ACC112 (cell line): ENCODE data around the gene GSG1L.

ENCODE experiments used
- H2AFZ ChIP-seq: fragments of 200-600 bp; sonication (generic); one replicate; pipeline ENCODE4 v1.6.0; 2017; ENCODE audit warnings: antibody characterized with exemption, low read length; ENCODE audit not compliant: unreplicated experiment
- H3K27ac ChIP-seq: fragments of 200-600 bp; sonication (generic); 2 replicates; pipeline ENCODE4 v1.5.1; 2014; ENCODE audit warnings: low read depth, mild to moderate bottlenecking, antibody characterized with exemption, low read length, moderate library complexity
- H3K27me3 ChIP-seq: fragments of 200-600 bp; sonication (generic); 2 replicates; pipeline ENCODE4 v1.6.1; 2014; ENCODE audit warnings: mild to moderate bottlenecking, antibody characterized with exemption, low read length, moderate library complexity, mixed read lengths; ENCODE audit not compliant: insufficient read depth
- H3K36me3 ChIP-seq: fragments of 200-600 bp; sonication (generic); 2 replicates; pipeline ENCODE4 v1.6.1; 2016; ENCODE audit warnings: mild to moderate bottlenecking, antibody characterized with exemption, low read length, moderate library complexity, mixed read lengths; ENCODE audit not compliant: insufficient read depth
- H3K4me1 ChIP-seq: fragments of 200-600 bp; sonication (generic); one replicate; pipeline ENCODE4 v1.6.1; 2016; ENCODE audit warnings: low read length, mixed read lengths; ENCODE audit not compliant: insufficient read depth, unreplicated experiment, control insufficient read depth
- H3K4me3 ChIP-seq: fragments of 200-600 bp; sonication (generic); 2 replicates; pipeline ENCODE4 v1.5.1; 2014; ENCODE audit warnings: mild to moderate bottlenecking, low read depth, low read length
- H3K79me2 ChIP-seq: fragments of 200-600 bp; sonication (generic); one replicate; pipeline ENCODE4 v1.6.0; 2016; ENCODE audit warnings: low read length; ENCODE audit not compliant: control insufficient read depth, unreplicated experiment, insufficient read depth

GSG1L gene

DNA sequence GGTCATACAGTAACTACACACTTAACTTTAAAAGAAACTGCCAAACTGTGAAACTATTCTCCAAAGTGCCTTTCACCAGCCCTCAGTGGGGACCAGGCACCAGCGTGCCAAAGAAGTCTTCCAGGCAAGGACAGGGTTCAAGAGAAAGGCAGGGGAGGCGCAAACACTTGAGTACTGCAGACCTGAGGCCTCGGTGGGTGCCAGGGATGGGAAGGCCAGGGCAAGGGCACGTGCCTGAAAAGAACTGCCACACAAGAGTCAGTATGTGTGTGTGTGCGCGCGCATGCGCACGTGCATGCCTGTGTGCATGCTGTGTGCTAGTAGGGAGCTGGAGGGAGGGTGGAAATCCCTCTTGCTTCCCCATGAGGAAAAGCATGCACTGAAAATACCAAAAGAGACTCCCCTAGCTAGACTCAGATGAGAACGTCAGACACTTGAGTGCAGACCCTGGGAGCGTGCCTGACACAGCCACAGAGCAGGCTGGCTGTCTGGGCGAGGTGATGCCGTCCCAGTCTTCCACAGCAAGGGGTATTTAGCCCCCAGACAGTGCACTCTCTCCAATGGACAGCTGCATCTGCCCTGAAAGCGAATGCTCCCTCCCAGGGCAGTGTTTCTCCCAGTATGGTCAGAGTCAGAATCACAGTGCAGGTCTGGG is 40.1 kb upstream of the GSG1L start:
- Histone ChIP-seq H3K4me3 (no peak overlapping the region), H3K36me3 (peaks cover 29% of the 10 kb centered on the region; the same call in 1 of the 2 replicates), H3K79me2 (no peaks in the 10 kb centered on the region), H3K27me3 (no peaks in the 10 kb centered on the region), H3K4me1 (no peaks in the 10 kb centered on the region), H2AFZ (no peak overlapping the region), H3K27ac (no peak overlapping the region)

DNA sequence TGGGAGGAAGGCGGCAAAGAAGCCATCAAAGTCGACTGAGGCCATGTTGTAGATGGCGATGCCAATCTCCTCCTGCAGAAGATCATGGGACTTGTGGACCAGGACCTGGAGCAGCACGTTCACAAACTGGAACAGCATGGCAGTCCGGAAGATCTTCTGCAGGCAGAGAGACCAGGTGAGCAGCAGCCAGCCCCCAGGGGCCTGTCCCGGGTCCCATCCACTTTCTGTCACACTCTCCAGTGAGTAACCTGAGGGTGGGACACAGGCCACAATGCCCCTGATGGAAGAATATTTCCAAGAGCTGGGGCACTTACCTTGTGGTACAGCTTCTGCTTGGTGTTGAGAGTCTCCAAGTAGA is 38.0 kb upstream of the GSG1L start:
- Histone ChIP-seq H3K4me3 (no peak overlapping the region), H2AFZ (no peak overlapping the region), H3K79me2 (no peaks in the 10 kb centered on the region), H3K36me3 (peaks cover 22% of the 10 kb centered on the region; the same call in 1 of the 2 replicates), H3K27ac (no peak overlapping the region), H3K4me1 (no peaks in the 10 kb centered on the region), H3K27me3 (no peaks in the 10 kb centered on the region)

DNA sequence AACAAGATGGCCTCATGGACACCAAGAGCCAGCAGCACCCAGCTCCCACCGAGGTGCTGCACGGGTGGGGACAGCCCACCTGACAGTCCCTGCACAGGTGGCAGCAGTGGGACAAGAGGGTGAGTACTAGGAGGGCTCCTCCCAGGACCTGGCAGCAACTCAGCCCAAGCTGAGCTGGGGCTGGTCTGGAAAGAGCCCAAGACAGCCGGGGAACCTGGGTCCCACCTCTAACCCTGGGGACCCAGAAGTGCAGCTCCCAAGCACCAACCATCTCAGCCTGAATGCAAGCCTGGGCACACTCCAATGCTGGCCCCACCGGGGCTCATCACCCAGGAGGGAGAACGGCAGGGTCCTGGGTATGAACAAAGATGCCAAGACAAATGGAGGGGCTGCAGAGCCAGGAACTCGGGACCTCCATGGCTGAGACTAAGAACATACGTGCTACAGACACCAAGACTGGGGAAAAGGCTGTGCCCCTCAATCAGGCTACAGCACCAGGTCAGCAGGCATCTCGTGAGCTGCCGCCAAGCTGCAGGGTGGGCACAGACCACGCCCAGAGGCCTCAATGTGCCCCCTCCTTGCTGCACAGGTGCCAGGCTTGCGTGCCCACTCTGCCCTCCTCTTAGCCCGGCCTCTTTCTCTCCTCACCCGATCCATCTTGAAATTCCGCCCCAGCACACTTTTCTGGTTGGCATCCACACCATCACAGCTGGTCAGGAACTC is 37.5 kb upstream of the GSG1L start:
- H3K27me3 ChIP-seq = no peaks in the 10 kb centered on the region
- H3K4me3 ChIP-seq = no peak overlapping the region
- H3K36me3 ChIP-seq = peaks cover 19% of the 10 kb centered on the region; the same call in 1 of the 2 replicates
- no peaks in the 10 kb centered on the region for H3K79me2 ChIP-seq
- H2AFZ ChIP-seq = no peak overlapping the region
- H3K27ac ChIP-seq = no peak overlapping the region
- no peaks in the 10 kb centered on the region for H3K4me1 ChIP-seq

DNA sequence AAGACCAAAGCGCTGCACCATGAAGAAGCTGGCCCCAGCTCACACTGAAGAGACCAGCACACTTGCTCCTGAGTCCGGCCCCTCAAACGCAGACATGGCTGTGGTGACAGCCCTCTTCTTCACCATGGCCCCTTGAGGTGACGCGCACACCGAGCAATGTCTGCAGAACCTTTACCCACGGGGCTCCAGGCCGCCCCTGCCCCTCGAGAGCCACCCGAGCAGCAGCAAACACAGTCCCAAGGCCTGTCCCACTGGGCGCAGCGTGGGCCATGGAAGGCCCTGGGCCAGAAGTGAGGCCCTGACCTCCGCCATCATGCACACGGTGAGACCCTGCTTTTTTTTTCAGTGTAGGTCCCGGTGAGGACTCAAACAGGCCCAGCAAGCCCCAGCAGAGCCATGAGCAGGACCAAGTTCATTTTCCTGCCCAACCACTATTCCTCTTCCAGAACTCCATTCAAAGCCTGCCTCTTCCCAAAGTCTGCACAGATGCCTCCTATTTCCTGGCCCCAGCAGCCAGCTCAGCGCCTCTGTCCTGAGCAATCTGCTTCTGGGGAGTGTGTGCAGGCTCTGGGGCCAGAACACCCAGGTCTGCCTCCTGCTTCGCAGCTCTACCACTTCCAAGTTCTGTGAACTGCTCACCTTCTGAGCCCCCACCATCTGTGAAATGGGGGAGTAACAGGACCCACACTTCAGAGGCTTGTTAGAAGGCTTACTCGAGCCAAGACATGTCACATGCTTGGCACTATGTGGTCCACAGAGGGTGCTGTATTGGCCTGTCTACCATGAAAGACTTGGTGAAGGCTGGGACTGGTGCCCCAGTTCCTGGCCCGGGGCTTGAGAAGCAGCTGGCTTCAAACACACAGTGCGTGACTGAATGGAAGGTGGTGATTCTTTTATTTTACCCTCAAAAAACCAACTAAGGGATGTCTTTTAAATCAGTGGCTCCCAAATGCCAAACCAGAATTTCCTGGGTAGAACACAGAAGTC is 35.7 kb upstream of the GSG1L start:
- H3K79me2 ChIP-seq = no peaks in the 10 kb centered on the region
- no peaks in the 10 kb centered on the region for H3K4me1 ChIP-seq
- H3K27ac ChIP-seq = no peak overlapping the region
- H3K27me3 ChIP-seq = no peaks in the 10 kb centered on the region
- peaks cover 11% of the 10 kb centered on the region; the same call in 1 of the 2 replicates for H3K36me3 ChIP-seq
- H3K4me3 ChIP-seq = no peak overlapping the region
- no peak overlapping the region for H2AFZ ChIP-seq

DNA sequence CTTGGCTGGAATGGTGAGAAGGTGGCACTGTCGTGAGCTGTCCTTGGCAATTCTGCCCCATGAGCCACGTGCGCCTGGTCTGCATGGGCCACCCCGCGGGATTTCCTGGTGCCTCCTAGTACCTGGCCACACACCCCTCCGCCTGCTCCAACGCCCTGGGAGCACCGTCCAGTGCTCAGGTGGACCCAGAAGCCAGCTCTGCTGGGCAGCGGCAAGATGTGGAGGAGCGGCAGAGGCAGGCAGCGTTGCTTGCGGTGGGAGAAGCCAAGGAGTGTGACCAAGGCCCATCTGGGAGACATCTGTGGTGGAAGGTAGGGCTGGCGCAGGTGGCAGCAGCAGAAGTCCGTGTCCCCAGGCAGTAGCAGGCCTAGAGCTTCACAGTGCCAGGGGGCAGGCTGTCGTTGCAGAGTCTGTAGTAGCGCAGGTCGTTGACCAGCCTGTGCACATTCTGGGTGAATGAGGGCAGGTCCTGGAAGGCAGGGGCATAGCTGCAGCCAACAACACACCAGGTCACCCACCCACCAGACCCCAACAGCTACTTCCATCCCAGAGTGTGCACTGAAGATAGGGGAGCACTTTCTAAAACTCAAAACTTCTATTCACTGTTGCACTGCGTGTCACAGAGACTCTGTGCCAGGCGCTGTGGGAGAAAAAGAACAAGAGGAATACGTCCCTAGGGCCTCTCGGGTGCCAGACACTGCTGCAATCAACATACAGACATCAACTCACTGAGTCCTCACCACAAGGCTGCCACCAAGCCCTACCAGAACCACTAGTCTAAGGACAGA is 34.9 kb upstream of the GSG1L start:
- Histone ChIP-seq H3K27ac (no peak overlapping the region), H3K4me1 (no peaks in the 10 kb centered on the region), H3K79me2 (no peaks in the 10 kb centered on the region), H2AFZ (no peak overlapping the region), H3K27me3 (no peaks in the 10 kb centered on the region), H3K36me3 (peaks cover 9% of the 10 kb centered on the region; the same call in 1 of the 2 replicates), H3K4me3 (no peak overlapping the region)

DNA sequence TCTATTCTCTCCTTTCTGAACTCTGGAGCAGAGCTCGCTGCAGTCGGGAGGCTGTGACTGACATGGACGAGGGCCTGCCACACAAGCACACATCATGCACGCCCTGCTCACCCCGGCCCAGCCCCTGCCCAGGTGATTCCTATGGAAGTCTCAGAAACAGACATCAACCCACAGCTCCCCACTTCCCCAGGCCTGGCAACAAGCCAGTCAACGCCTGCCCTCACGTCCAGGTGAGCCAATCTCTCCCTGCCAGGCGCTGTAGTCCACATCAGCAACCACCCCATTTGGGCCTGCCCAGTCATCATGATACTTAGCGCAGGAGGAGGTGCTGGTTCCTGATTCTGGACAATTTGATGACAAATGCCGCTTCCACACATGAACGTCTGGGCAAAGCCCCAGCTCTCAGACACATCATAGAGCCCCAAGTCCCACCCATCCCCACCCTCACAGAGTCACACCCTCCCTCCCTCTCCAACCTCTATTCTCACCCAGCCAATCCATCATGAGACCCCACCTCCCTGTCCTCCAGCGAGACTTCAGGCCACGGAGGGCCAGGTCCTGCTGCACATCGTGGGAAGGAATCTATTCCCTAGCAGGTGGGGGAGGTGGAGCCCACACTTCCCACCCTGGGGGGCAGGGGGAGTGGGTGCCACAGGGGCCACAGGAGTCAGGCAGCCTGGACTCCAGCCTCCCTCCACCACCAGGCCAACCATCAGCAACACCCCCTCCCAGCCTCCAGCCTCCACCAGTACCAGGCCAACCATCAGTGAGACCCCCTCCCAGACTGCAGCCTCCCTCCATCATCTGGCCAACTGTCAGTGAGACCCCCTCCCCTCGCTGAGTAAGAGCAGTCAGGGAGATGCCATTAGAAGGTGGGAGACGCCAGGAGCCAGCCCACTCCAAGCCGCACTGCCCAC is 33.7 kb upstream of the GSG1L start:
- Histone ChIP-seq H3K27me3 (no peaks in the 10 kb centered on the region), H3K79me2 (no peaks in the 10 kb centered on the region), H3K27ac (no peak overlapping the region), H2AFZ (no peak overlapping the region), H3K4me1 (no peaks in the 10 kb centered on the region), H3K4me3 (no peak overlapping the region), H3K36me3 (peaks cover 9% of the 10 kb centered on the region; the same call in 1 of the 2 replicates)

DNA sequence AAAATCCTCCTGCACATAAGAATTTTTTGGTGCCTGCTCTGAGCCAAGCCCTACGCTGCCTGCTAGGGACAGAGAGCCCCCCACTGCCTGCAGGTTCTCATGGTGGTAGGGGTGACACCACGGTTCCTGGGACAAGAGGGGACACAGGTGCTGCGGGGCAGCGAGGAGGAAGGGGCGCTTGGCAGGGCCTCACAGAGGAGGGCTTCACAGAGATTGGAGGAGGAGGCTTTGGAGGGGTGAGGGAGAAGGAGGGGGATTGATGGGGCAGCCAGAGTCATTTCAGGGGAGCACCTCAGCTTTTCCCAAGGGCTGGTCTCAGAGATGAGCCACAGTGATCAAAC is 29.8 kb upstream of the GSG1L start:
- H2AFZ ChIP-seq = no peak overlapping the region
- no peak overlapping the region for H3K4me3 ChIP-seq
- no peak overlapping the region for H3K27ac ChIP-seq
- H3K4me1 ChIP-seq = no peaks in the 10 kb centered on the region
- no peaks in the 10 kb centered on the region for H3K79me2 ChIP-seq
- no peaks in the 10 kb centered on the region for H3K27me3 ChIP-seq
- H3K36me3 ChIP-seq = no peaks in the 10 kb centered on the region

DNA sequence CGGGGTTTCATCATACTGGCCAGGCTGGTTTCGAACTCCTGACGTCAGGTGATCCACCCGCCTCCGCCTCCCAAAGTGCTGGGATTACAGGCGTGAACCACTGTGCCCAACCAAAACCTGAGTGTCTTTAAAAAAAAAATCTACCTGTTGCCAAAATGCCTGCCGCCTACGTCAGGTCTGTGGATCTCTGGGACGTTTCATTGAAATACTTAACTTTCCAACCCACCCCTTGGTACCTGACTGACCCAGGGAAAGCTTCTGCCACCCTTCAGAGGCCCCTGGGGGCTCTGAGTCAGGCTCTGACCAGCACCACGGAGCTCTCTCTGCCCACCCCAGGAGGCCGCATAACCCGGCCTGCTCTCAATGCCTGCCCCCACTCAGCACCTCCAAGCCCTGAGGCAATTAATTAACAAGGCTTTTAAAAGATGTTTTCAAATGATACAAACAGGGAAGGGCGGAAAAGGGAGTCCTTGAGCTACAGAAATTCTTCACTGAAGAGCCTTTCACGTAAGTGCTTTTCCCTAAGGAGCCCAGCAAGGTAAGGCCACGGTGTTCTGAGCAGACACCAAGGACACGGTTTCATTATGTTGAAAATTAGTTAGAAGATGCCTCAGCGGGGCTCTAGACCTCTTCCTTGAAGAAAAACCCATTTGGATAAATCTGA is 29.3 kb upstream of the GSG1L start:
- Histone ChIP-seq H3K36me3 (no peaks in the 10 kb centered on the region), H3K27me3 (no peaks in the 10 kb centered on the region), H3K4me1 (no peaks in the 10 kb centered on the region), H2AFZ (no peak overlapping the region), H3K4me3 (no peak overlapping the region), H3K27ac (no peak overlapping the region), H3K79me2 (no peaks in the 10 kb centered on the region)

DNA sequence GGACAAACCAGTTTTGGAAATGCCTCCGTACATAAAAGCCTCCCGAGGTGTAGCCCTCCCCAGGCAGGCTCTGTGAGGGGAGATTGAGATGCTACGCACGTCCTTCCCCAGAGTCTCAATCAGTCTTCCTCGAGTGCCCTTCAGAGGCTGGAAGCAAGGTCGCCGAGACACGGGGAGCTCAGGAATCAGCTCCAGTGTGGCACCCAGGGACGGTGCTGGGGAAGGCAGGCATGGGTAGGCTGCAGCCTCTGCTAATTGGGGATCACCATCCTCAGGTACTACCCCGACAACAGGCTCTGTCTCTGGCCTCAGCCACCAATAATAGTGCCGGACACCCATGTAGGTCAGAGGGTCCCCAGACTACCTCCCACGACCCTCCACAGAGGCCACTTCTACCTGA is 28.1 kb upstream of the GSG1L start:
- no peaks in the 10 kb centered on the region for H3K4me1 ChIP-seq
- H3K27ac ChIP-seq = no peak overlapping the region
- H3K79me2 ChIP-seq = no peaks in the 10 kb centered on the region
- no peak overlapping the region for H2AFZ ChIP-seq
- H3K4me3 ChIP-seq = no peak overlapping the region
- H3K36me3 ChIP-seq = no peaks in the 10 kb centered on the region
- H3K27me3 ChIP-seq = no peaks in the 10 kb centered on the region
